Measurements from ENCODE around the gene FXR2. TPM values are rescaled to one million over a fixed set of nuclear protein-coding genes. Genes with fewer than 3 reads are reported as not detected.

The FXR2 gene
- total RNA-seq, 1 experiment from 2014 or later, result 61.5 TPM

GRCh38 chr17:7615265-7615747 lies 609 bp upstream of the FXR2 start:
- Histone ChIP-seq H3K4me2 (peak overlapping the region; percentile 71), H3K27ac (peak overlapping the region; percentile 73), H3K4me3 (peak overlapping the region; percentile 55), H3K9me2 (ENCODE audit: insufficient read depth) (no peaks in the 10 kb centered on the region), H3K36me3 (ENCODE audit: low read depth) (no peaks in the 10 kb centered on the region), H3K4me1 (replicated peaks; ENCODE audit: insufficient read depth) (peaks cover 22% of the 10 kb centered on the region), H3K27me3 (ENCODE audit: insufficient read depth, low read depth) (no peaks in the 10 kb centered on the region), H3F3A (ENCODE audit: insufficient read depth, low read depth) (no peaks in the 10 kb centered on the region), H3K79me2 (ENCODE audit: low read depth) (peaks cover 40% of the 10 kb centered on the region), H2AFZ (peak overlapping the region; percentile 71; the same call in 1 of the 2 replicates), H3K9me3 (ENCODE audit: insufficient read depth, low read depth) (no peaks in the 10 kb centered on the region), H4K20me1 (ENCODE audit: insufficient read depth) (no peaks in the 10 kb centered on the region; the same call in 1 of the 2 replicates)
- intact Hi-C loops (cut with micrococcal nuclease; ENCODE audit: unreplicated experiment), result loop anchor here (1.0 to 2.0 kb wide), 3 partner anchors 25 to 71 kb away; partner anchors contain the start of gene SOX15
- ChIA-PET CTCF (interaction anchor here (0.6 to 1.3 kb wide), 9 partner anchors 35 to 705 kb away, joined by 3 to 9 read pairs (median 6); partner anchors contain the start of gene TP53), POLR2A (ENCODE audit: unreplicated experiment) (interaction anchor here (0.5 to 1.4 kb wide), 17 partner anchors 9 to 575 kb away, joined by 3 to 22 read pairs (median 6); partner anchors contain the start of genes ALOX12B, MPDU1, PLSCR3 and SAT2)
- BruUV-seq (replicated peaks), result TSS peak; percentile 67
- DNase-seq, result no peak
- TF ChIP-seq EZH2 (IDR thresholded peaks at IDR 0.05; ENCODE audit: low read depth) (no peak), CTCF (conservative IDR thresholded peaks at IDR 0.05) (no peak)

- peak overlapping the region; percentile 44 for H3K27ac ChIP-seq
- no peaks in the 10 kb centered on the region for H3K36me3 ChIP-seq (ENCODE audit: low read depth)
- H3K4me1 ChIP-seq (replicated peaks; ENCODE audit: insufficient read depth), result peaks cover 22% of the 10 kb centered on the region
- TF ChIP-seq CTCF (conservative IDR thresholded peaks at IDR 0.05), result no peak
- TF ChIP-seq EZH2 (IDR thresholded peaks at IDR 0.05; ENCODE audit: low read depth), result no peak
- peak overlapping the region; percentile 76 for H3K4me2 ChIP-seq
- POLR2A ChIA-PET (ENCODE audit: unreplicated experiment), result interaction anchor here (0.6 to 0.7 kb wide), 2 partner anchors 73 to 228 kb away, joined by 3 to 13 read pairs; partner anchors contain the start of gene TP53
- peak in 1 of 2 experiments; percentile 22 for DNase-seq
- intact Hi-C loops (cut with micrococcal nuclease; ENCODE audit: unreplicated experiment), result loop anchor here (2.0 kb wide), 1 partner anchor 41 kb away; no protein-coding TSS in a partner anchor
- CTCF ChIA-PET, result interaction anchor here (0.5 to 1.6 kb wide), 4 partner anchors 12 to 99 kb away, joined by 3 to 7 read pairs (median 3); partner anchors contain the start of gene TP53
- H3K4me3 ChIP-seq, result peak overlapping the region; percentile 89
- TSS peak; percentile 46 for BruUV-seq (replicated peaks)
- no peaks in the 10 kb centered on the region; the same call in 1 of the 2 replicates for H4K20me1 ChIP-seq (ENCODE audit: insufficient read depth)
- no peaks in the 10 kb centered on the region for H3K9me2 ChIP-seq (ENCODE audit: insufficient read depth)
- no peaks in the 10 kb centered on the region for H3K9me3 ChIP-seq (ENCODE audit: insufficient read depth, low read depth)
- H3K27me3 ChIP-seq (ENCODE audit: insufficient read depth, low read depth), result no peaks in the 10 kb centered on the region
- peaks cover 51% of the 10 kb centered on the region for H3K79me2 ChIP-seq (ENCODE audit: low read depth)
- peak overlapping the region; percentile 24 for H2AFZ ChIP-seq
- no peaks in the 10 kb centered on the region for H3F3A ChIP-seq (ENCODE audit: insufficient read depth, low read depth)
These were observed 800 bp downstream of the FXR2 start for GRCh38 chr17:7613769-7614424.

- Histone ChIP-seq H3K4me2 (peak overlapping the region; percentile 76), H3F3A (ENCODE audit: insufficient read depth, low read depth) (no peaks in the 10 kb centered on the region), H3K27ac (no peak overlapping the region), H3K36me3 (ENCODE audit: low read depth) (no peaks in the 10 kb centered on the region), H3K4me1 (replicated peaks; ENCODE audit: insufficient read depth) (peaks cover 22% of the 10 kb centered on the region), H2AFZ (no peak overlapping the region), H3K79me2 (ENCODE audit: low read depth) (peaks cover 53% of the 10 kb centered on the region), H3K4me3 (no peak overlapping the region), H3K27me3 (ENCODE audit: insufficient read depth, low read depth) (no peaks in the 10 kb centered on the region), H4K20me1 (ENCODE audit: insufficient read depth) (no peaks in the 10 kb centered on the region; the same call in 1 of the 2 replicates), H3K9me2 (ENCODE audit: insufficient read depth) (no peaks in the 10 kb centered on the region), H3K9me3 (ENCODE audit: insufficient read depth, low read depth) (no peaks in the 10 kb centered on the region)
- CTCF ChIA-PET, result interaction anchor here (1.4 kb wide), 1 partner anchor 21 kb away, joined by 3 read pairs; no protein-coding TSS in a partner anchor
- no TSS peak for BruUV-seq (replicated peaks)
- POLR2A ChIA-PET (ENCODE audit: unreplicated experiment), result interaction anchor here (0.5 to 0.6 kb wide), 3 partner anchors 13 to 804 kb away, joined by 5 to 8 read pairs (median 6); no protein-coding TSS in a partner anchor
- no peak for DNase-seq
- intact Hi-C loops (cut with micrococcal nuclease; ENCODE audit: unreplicated experiment), result no loop called here
- no peak for TF ChIP-seq CTCF (conservative IDR thresholded peaks at IDR 0.05)
- no peak for TF ChIP-seq EZH2 (IDR thresholded peaks at IDR 0.05; ENCODE audit: low read depth)
These were observed 2.4 kb downstream of the FXR2 start for GRCh38 chr17:7612294-7612640.

Data from PC-9 (cell line).